GM19395 (cell line): Measurements from ENCODE around the gene SH3BP2.

ENCODE experiments used
- ATAC-seq: cut with Tn5 transposase; IDR thresholded peaks from one replicate; pipeline ENCODE4 v1.9.1; 2021; ENCODE audit warnings: mild to moderate bottlenecking, moderate library complexity; ENCODE audit not compliant: unreplicated experiment

SH3BP2 gene

DNA sequence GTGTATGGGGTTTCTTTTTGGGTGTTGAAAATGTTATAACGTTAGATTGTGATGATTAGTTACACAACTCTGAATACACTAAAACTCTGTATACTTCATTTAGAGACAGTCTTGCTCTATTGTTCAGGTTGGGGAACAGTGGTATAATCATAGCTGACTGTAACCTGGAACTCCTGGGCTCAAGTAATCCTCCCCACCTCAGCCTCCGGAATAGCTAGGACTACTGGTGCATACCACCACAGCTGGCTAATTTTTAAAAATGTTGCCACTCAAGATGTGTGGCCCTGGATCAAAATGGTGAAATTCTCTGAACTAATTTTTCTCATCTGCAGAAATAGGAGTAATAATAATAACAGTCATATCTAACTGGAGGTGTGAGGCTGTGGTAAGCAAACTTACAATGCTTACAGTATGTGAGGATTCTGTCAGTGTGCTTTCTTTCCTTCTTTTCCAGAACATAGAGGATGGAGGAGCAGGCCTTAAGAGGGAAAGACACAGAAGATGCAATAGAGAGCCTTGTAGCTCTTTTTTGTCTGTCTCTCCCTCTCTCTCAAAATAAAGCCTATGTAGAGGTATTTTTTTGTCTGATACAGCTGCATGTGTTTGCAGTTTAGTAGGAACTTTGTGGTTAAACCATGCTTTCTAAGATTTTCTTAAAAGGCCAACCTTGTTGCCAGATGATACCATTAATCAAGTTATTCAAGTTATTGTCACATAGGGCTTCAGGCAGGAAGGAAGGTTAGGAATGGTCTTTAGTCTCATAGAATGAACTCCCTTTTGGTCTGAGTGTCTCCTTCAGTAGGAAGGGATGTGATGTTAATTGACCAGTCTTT, 58.3 kb downstream of the SH3BP2 start:
- no peak for ATAC-seq

DNA sequence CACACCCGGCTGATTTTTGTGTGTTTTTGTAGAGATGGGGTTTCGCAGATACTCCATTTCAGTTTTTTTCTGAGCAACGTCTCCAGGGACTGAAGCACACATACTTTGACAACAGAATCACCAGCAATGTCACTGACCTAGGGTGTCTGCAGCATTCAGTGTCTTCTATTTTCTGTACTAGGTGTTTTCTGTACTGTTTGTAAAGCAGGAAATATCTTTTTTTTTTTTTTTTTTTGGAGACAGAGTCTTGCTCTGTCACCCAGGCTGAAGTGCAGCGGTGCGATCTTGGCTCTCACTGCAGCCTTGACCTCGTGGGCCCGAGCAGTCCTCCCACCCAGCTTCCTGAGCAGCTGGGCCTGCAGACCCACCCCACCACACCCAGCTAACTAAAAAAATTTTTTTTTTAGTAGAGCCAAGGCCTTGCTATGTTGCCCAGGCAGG, 59.6 kb downstream of the SH3BP2 start:
- peak; percentile 47 for ATAC-seq

DNA sequence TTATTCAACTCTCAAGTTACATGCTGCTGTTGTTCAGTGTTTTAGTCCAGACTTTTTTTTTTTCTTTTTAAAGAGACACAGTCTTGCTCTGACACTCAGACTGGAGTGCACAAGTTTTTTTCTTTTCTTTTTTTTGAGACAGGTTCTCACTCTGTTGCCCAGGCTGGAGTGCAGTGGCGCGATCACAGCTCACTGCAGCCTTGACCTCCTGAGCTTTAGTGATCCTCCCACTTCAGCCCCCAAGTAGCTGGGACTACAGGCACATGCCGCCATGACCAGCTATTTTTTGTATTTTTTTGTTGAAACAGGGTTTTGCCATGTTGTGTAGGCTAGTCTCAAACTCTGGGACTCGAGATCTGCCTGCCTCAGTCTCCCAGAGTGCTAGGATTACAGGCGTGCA, 62.7 kb downstream of the SH3BP2 start:
- ATAC-seq = no peak

DNA sequence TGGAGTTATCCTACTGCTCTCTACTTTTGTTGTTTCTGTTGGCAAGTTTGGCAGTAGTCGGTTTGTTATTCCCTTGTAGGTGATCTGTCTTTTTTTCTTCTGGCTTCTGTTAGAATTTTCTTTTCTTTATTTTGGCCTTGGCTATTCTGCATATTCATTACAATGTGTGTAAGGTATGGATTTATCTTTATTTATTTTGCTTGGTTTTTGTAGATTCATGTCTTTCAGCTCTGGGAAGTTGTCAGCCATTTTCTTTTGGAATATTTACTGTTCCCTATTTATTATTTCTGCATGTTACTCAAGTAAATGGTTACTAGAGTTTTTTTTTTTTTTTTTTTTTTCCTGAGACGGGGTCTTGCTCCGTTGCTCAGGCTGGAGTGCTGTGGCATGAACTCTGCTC, 63.4 kb downstream of the SH3BP2 start:
- ATAC-seq = no peak

DNA sequence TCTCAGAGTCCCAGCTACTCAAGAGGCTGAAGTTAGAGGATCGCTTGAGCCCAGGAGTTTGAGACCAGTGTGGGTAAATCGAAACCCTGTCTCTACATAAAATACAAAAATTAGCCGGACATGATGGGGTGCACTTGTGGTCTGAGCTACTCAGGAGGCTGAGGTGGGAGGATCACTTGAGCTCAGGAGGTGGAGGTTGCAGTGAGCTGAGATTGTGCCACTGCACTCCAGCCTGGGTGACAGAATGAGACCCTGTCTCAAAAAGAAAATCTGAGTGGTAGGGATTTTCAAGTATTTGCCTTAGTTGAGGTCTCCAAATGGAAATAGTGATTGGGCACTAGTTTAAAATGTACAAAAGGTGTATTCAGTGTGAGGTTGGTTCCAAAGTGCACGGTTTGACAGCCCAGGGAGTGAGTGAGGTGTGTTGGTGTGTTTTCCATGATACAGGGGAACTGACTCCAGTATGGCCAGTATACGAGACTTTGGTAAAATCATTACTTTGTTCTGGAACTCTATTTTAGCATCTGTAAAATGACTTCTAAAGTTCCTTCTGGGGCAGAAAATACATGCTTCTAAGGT, 64.6 kb downstream of the SH3BP2 start:
- no peak for ATAC-seq

DNA sequence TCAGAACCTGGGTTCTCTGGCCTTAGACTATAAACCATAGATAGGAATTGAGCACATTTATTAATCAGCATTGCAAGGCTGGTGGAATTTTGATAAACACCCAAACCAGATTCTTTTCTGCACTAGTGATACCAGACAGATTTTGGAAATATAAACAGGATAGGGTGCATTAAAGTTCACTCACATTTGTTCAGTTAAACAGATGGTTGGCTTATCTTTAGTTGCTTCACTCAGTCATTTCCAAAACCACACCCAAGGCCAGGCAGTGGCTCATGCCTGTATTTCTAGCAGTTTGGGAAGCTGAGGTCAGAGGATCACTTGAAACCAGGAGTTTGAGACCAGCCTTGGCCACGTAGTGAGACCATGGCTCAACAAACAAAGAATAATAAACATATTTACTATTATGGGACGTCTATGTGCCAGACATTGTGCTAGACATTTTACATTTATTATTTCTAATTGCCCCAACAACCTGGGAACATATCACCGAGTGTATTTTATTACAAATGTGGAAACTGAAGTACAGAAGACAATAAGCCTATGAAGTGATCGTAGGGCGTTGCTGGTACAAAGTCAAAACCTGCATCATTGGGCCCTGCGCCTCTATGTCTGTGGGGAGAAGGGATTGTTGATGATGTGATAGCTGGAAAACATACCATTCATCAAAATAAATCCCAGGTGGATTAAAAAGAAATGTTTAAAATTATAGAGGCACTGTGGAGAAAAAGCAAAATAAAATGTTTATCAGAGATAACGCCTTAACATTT, 65.7 kb downstream of the SH3BP2 start:
- no peak for ATAC-seq

DNA sequence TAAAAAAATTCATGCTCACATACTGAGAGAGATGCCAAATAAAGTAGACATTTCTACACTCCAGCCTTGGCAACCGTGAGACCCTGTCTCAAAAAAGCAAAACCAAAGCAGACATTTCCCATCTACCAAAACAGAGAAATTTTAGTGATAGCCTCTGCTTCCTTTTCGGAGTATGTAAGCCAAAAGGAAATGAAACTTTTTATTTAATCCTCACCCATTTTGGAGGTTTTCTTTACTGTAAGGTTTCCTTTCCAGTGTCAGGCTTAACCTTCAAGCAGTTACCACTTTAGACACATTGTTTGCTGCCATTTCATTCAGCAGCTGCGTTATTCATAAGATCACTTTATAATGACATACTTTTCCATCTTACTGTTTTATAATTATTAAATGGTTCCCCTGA, 66.6 kb downstream of the SH3BP2 start:
- ATAC-seq = no peak

DNA sequence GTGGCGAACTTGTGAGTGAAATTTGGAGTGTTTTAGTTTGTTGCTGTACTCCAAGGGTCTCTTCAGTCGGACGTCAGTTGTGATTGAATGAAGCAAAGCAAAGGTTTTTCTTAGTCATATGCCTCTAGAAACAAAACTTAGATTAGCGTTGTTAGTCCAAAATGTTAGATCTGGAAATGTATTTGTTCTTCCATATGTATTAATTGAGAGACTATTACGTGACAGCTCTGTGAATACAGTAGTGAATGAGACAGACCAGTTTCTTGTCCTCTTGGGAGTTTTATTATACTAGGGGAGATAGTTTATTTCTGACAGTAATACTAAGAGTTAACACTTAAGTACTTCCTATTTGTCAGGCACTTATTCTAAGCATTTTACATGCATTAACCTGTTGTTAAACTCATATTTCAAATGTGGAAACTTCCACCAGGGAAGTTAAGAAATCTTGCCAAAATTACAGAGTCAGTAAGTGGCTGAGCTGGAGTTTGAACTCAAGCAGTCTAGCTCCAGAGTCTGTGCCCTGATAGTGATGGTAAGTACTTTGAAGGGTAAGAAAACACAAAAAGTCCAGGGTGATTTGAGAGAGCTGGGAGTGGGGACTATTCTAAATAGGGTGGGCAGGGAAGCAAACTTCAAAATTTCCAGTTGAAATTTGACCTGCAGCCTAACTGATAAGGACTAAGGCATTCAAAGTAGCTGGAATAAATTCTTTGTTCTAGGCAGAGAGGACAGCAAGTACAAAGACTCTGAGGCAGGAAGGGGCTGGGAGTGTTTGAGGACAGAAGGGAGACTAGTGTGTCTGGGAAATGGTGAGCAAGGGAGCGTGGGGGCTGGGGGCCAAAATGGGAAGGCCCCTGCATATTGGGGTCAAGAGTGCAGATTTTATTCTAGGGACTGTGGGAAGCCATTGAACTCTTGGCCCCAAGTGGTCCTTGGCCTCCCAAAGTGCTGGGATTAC, 67.8 kb downstream of the SH3BP2 start:
- no peak for ATAC-seq

DNA sequence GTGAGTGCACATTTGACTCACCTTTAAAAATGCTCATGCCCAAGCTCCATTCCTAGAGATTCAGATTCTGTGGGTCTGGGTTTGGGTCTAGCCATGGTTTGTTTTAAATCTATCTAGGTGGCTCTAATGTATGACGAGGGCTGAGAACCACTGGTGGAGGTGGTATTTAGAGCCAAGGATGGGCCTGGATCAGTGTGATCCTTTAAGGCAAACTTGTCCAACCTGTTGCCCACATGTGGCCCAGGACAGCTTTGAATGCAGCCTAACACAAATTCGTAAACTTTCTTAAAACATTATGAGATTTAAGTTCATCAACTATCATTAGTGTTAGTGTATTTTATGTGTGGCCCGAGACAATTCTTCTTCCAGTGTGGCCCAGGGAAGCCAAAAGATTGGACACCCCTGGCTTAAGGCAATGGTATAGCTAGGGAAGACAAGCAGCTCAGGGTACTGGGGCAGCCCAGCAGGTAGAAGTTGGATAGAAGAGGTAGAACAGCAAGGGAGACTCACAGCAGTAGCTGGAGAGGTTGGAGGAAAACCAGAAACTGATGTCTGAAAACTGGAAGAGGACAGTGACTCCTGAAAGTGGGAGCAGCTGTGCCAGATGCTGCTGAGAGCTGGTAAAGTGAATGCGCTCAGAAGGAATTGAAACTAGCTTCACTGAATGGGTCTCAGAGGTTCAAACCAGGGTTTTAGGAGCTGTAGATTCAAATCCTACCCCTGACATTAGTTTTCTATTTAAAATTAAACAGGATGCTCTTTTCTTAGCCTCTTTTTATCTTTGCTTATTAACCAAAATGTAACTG, 68.9 kb downstream of the SH3BP2 start:
- peak; percentile 59 for ATAC-seq

DNA sequence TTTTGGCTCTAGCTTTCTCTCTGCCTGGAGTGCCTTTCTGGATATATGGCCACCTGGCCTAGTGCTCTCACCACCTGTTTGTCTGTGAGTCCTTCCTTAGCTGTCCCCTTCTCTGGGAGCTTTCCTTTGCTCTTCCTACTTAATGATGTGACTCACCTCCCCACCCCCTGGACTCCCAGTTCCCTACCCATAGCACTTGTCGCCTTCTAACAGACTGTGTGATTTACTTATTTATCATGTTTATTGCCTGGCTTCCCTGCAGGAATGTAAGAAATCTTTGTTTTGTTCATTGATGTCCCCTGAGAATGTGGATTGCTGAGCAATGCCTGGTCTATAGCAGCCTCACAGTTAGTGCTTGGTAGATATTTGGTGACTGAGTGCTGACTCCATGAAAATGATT, 69.6 kb downstream of the SH3BP2 start:
- no peak for ATAC-seq

DNA sequence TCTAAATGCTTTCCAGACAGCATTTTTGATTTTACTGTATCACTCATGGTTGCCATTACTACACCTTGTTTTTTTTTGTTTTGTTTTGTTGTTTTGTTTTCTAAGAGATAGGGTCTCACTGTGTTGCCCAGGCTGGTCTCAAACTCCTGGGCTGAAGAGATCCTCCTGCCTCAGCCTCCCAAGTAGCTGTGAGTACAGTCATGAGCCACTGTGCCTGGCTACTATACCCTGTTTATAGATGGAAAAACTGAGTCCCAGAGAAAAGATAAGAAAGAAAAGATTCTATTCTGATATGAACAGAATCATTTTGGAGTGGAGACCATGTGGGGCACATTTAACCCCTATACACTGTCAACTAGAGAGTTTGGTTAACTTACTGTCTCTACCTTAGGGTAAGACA, 70.8 kb downstream of the SH3BP2 start:
- no peak for ATAC-seq

DNA sequence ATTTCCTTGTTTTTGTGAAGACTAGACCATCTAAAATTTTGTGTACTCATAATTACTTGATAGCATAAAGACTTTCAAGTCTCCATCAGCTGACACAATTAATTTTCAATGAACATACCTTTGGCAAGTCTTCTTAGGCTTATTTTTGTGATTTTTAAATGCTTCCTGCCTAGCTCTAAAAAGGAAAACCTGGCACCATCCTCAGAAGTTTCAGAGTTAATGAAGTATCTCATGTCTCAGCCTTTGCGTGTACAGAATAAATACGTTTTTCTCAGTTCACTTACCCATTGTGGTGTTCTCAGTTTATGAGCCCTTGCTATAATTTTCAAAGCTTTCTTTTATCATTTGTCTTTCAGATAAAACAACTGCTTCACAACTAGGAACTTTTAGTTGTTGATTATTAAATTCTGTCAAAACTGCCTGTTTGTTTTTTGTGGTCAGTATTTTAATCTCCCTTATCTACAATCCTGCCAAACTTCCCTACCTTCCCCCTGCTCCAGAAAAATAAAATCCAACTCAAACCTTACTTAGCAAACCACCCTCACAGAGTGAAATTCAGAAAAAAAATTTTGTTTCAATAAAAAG, 72.4 kb downstream of the SH3BP2 start:
- ATAC-seq = no peak

DNA sequence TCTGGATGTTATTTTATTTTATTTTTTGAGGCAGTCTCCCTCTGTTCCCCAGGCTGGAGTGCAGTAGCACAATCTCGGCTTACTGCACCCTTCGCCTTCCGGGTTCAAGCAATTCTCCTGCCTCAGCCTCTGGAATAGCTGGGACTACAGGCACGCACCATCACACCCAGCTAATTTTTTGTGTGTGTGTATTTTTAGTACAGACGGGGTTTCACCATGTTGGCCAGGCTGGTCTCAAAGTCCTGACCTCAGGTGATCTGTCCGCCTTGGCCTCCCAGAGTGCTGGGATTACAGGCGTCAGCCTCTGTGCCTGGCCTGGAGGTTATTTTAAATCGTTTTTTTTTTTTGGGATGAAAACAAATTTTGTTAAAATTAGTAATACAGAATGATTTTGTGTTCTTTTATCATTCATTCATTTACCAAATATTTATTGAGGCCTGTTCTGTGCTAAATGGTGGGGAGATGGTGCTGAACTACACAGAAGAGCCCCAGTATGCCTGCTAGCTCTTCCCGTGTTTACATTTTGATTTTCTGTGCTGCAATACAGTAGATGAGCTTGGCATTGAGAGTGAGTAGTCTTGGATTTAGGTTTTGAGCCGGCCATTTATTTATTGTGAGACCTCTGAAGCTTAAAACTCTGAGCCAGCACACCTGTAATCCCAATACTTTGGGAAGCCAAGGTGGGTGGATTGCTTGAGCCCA, 73.4 kb downstream of the SH3BP2 start:
- ATAC-seq = no peak

DNA sequence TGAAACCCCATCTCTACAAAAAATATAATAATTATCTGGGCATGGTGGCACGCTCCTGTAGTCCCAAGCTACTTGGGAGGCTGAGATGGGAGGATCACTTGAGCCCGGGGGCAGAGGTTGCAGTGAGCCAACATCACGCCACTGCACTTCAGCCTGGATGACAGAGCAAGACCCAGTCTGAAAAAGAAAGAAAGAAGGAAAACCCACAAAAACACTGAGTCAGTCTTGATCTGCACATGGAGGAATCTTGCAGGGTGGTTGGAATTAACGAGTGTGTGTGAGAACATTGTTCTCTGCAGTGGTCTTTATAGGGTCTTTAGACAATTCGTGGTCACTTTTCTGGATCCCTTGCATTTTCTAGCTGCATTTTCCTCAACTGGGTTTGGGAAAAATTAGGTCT, 74.0 kb downstream of the SH3BP2 start:
- ATAC-seq = no peak

DNA sequence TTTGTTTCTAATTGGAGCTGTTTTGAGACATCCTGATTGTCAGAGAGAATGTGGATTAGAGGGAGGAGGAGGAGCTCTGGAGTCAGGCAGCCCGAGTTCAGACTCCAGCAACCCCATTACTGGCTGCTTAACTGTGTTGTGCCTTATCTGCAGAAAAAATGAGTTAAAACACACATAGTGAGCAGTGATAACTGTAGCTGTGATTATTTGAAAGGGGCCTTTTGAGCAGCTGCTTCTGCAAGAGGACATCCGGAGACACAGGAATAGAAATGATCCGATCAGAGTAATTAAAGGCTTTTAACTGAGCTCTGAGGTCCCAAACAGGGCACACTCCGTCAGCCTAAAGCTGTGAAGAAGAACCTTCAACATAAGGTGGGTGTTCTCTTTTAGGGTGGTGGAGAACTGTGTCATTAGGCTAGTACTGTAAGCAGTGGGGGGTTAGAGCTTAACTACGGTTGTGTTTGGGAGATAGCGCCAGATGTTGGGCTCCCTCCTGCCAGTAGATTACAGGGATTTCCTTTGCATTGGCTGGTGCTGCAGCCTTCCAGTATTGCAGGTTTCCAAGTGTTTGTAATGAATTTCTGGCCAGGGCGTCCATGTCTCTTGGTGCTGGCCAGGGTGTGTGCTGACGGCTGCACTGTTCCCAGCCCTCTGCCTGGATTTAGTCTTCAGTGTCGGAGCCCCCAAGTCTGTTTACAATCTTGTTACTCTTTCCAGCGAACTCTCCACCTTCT, 75.0 kb downstream of the SH3BP2 start:
- ATAC-seq = no peak

DNA sequence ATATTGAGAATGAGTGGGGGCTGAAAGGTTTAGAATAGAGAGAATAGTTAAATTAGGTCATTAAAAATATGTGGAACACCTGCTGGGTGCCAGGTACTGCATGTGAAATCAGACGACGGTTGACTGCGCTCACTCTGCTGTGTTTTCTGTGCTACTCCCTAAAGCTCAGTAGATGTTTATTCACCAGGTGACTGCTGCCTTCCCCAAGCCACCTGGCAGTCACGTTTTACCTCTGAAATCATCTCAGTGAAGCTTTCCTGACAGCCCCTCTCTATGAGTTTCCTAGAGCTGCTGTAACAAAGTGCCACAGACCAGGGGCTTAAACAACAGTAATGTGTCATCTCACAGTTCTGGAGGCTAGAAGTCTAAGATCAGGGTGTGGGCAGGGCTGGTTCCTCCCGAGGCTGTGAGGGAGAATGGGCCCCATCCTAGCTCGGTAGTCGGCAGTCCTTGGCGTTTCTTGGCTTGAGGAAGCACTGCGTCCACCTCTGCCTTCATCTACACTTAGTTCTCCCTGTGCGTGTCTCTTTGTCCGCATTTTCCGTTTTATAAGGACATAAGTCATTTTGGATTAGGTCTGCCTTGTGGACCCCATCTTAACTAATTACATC, 76.1 kb downstream of the SH3BP2 start:
- no peak for ATAC-seq

DNA sequence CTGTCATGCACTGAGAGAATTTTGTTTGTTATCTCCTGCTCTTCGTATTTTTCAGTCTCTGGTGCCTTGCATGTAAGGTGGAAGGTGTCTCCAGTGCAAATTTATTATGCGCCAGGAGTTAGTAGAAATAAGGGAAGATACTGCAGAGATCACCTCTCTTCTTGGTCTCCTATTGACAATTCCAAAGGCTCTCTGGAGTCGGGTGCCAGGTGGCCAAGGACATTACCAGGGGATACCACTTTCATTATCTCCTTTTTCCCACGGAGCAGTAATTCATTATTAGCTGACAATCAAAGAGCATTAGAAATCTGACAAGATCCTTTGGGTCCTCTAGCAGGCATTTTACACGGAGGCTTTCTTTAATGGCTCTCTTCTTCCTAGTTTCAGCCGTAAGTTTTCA, 76.8 kb downstream of the SH3BP2 start:
- ATAC-seq = no peak

DNA sequence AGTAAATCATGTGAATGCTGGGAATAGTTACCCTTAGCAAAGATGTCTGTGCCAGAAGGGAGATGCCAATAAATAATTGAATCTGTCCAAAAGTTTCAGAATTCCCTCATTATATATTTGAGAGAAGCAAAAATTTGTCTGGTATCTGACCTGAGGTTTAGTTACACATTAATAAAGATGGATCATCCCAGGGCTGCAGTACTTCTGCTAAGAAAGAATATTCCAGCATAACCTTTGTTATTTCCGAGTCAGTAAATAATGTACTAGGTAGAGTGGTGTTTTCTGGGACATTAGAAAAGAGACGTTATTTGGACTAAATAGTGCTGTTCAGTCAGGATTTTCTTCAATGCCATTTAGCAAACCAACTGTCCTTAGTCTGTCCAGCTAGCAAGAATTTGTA, 77.2 kb downstream of the SH3BP2 start:
- no peak for ATAC-seq
